CD4-positive, alpha-beta T cell treated with Interferon alpha-2 for 1 hour (primary cell): ENCODE results near the gene VTI1B.
"Not testable (repeated sequence)": the region's sequence is repeated elsewhere in the genome, so short reads cannot be mapped to it uniquely, and the experiment has no call there.

ENCODE experiments used
- DNase-seq, 2 donors: peaks; one replicate each; pipeline ENCODE4 v3.0.0-alpha.2; 2020 to 2022

Gene VTI1B

DNA sequence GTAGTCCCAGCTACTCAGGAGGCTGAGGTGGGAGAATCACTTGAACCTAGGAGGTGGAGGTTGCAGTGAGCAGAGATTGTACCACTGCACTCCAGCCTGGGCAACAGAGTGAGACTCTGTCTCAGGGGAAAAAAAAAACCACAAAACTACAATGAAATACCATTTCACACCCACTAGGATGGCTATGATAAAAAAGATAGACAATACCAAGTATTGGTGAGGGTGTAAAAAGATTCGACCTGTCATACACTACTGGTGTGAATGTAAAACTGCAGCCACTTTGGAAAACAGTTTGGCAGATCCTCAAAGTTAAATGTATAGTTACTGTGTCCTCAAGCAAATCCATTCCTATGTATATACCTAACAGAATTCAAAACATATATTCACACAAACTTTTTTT is 48.3 kb downstream of the VTI1B start:
- not testable (repeated sequence) for DNase-seq

- DNase-seq: no peak
Measured at GRCh38 chr14:67623114-67623513, 51.3 kb downstream of the VTI1B start.

GRCh38 chr14:67622675-67623074 is 51.8 kb downstream of the VTI1B start:
- no peak for DNase-seq

GRCh38 chr14:67620217-67620785 is 54.1 kb downstream of the VTI1B start:
- DNase-seq: no peak

- DNase-seq: peak; percentile 97 to 98
Measured at GRCh38 chr14:67619446-67620216, 54.8 kb downstream of the VTI1B start, which contains the start of gene ARG2. Gene ARG2, plus strand, starts transcription at chr14:67619920. Its CDS starts 58 bp downstream, at chr14:67619978.

DNA sequence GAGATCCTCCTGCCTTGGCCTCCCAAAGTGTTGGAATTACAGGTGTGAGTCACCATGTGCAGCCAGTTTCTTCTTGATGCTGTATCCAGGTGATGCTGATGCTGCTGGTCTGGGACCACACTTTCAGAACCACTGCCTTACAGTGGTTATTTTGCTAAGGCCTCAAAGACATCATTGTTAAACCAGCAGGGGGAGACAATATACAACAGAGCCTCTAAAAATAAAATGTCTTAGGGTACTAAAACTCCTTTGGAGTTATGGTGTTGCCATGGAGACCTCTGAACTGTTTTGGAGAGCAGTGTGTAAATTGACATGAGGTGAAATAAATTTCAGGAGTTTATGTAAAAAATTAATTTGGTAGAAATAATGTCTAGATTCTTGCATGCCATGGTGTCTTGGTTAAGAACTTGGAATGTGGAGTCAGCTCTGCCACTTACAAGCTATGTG is 55.8 kb downstream of the VTI1B start:
- peak; percentile 59 to 86 for DNase-seq

DNA sequence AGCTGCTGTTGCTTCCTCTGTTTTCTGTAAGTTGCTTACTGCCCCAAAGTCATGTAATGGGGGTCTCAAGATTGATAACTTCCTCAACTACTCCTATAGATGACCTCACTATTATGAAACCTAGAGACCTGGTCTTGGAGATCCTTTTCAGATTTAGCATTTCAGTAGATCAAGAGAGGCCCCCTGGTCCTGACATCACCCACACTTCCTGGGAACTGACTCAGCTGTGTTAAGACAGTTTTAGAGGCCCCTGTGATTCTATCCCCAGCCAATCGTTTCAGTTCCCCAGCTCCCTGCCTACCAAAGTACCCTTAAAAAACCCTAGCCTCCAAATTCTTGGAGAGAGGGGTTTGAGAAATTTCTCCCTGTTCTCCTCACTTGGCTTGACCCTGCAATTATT is 63.9 kb downstream of the VTI1B start:
- DNase-seq: no peak

DNA sequence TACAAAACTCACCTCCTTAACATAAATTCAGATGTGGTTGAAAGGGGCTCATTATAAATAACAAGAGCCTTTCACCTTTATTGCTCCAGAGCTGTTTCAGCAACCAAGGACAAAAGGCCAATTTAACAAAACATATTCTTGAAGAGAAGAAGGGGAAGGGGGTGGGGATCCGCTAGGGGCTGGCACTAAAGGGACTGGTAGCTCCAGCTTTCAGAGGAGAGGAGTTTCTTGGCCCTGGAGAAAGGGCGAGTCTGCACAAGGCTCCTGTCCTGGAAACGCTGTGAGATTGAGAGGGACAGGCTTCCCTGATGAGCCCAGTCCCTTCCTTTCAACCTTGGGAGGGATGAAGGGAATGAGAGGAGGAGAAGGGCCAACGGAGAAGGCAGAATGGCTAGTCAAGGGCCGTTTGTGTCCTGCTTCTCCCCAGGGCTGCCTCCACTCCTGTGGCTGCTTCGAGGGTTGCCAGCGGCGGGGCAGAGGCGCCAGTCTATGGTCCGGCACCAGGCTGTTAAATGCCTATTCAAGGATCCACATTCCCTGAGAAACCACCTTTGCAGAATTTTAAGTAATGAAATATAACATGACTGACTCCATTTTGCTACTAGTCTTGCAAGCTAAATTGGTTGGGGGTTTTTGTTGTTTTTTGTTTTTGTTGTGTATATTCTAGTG is 64.7 kb downstream of the VTI1B start:
- DNase-seq: no peak

DNA sequence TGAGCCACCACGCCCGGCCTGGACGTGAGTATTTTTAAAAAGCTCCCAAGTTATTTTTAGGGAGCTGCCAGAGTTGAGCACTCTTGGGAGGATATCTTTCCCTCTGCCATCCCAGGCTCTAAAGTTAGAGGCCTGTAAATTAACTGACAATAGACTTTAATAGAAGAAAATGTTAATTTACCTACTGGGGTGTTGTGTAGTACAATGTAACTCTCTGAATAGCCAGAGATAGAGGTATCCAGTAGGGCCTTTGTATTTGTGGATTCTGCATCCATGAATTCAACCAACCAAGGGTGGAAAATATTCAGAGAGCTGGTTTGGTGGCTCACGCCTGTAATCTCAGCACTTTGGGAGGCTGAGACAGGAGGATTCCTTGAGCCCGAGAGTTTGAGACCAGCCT is 66.8 kb downstream of the VTI1B start:
- DNase-seq: no peak

GRCh38 chr14:67602995-67603545 is 71.4 kb downstream of the VTI1B start:
- peak in 1 of 2 donors; percentile 55 for DNase-seq

GRCh38 chr14:67602076-67602475 is 72.4 kb downstream of the VTI1B start:
- DNase-seq: no peak

DNA sequence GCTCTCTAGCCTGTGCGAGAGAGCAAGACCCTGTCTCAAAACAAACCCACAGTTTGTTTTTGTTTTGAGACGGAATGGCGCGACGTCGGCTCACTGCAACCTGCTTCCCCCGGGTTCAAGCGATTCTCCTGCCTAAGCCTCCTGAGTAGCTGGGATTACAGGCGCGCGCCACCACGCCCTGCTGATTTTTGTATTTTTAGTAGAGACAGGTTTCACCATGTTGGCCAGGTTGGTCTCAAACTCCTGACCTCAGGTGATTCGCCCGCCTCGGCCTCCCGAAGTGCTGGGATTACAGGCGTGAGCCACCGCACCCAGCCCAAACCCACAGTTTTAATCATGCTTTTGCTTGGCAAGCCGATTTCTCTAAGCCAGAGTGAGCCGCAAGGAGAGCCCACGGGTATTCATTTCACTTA is 73.9 kb downstream of the VTI1B start:
- not testable (repeated sequence) for DNase-seq

- peak; percentile 94 to 96 for DNase-seq
Measured at GRCh38 chr14:67599698-67600561, 74.5 kb downstream of the VTI1B start, which contains the start of gene PIGH. Gene PIGH, minus strand, starts transcription at chr14:67600268. Its CDS starts 65 bp downstream, at chr14:67600203.
